Astrocyte (in vitro differentiated cells and primary cell): ENCODE measurements around the gene PSEN2. TPM values are rescaled to one million over a fixed set of nuclear protein-coding genes. Genes with fewer than 3 reads are reported as not detected.
A peak's percentile ranks its signal among the peaks of the same experiment; 100 is the strongest.

Experiments used
- DNase-seq: peaks from one replicate; pipeline ENCODE4 v3.0.0-alpha.2; 2010; ENCODE audit warnings: low read depth
- FAIRE-seq: peaks from 2 replicates; lab custom pipeline; 2011; peaks lifted over from hg19 to GRCh38; lab: Jason Lieb, UNC
- H2AFZ ChIP-seq: 2 replicates; pipeline ENCODE4 v1.6.0; 2012; ENCODE audit warnings: low read depth, low read length, inconsistent platforms
- H3K27ac ChIP-seq: 2 replicates; pipeline ENCODE4 v1.5.1; 2011; ENCODE audit warnings: low read depth, low read length, inconsistent platforms
- H3K27me3 ChIP-seq: 2 replicates; pipeline ENCODE4 v1.6.0; 2011; ENCODE audit warnings: low read length, inconsistent platforms; ENCODE audit not compliant: insufficient read depth
- H3K36me3 ChIP-seq: 2 replicates; pipeline ENCODE4 v1.5.1; 2011; ENCODE audit warnings: low read length, inconsistent platforms; ENCODE audit not compliant: insufficient read depth
- H3K4me1 ChIP-seq: 2 replicates; pipeline ENCODE4 v1.5.1; 2011; ENCODE audit warnings: low read length, inconsistent platforms; ENCODE audit not compliant: insufficient read depth
- H3K4me2 ChIP-seq: 2 replicates; pipeline ENCODE4 v1.6.0; 2012; ENCODE audit warnings: low read length, inconsistent platforms
- H3K4me3 ChIP-seq: 2 replicates; pipeline ENCODE4 v1.5.1; 2011; ENCODE audit warnings: low read depth, mild to moderate bottlenecking, low read length, inconsistent platforms; ENCODE audit not compliant: insufficient read depth
- H3K79me2 ChIP-seq: 2 replicates; pipeline ENCODE4 v1.6.0; 2012; ENCODE audit warnings: mild to moderate bottlenecking, low read length, inconsistent platforms; ENCODE audit not compliant: insufficient read depth
- H3K9ac ChIP-seq: 2 replicates; pipeline ENCODE4 v1.6.0; 2012; ENCODE audit warnings: mild to moderate bottlenecking, low read length, inconsistent platforms
- H3K9me3 ChIP-seq: 2 replicates; pipeline ENCODE4 v1.5.1; 2012; ENCODE audit warnings: low read depth, mild to moderate bottlenecking, low read length, inconsistent platforms; ENCODE audit not compliant: insufficient read depth
- H4K20me1 ChIP-seq: 2 replicates; pipeline ENCODE4 v1.6.0; 2012; ENCODE audit warnings: low read length, inconsistent platforms; ENCODE audit not compliant: insufficient read depth
- H3K27ac Mint-ChIP-seq: one replicate; pipeline ENCODE4 v1.8.0; 2021; ENCODE audit warnings: mild to moderate bottlenecking, mixed read lengths; ENCODE audit not compliant: unreplicated experiment
- H3K27me3 Mint-ChIP-seq: one replicate; pipeline ENCODE4 v1.8.0; 2021; ENCODE audit warnings: low read depth, mixed read lengths; ENCODE audit not compliant: unreplicated experiment
- H3K36me3 Mint-ChIP-seq: one replicate; pipeline ENCODE4 v1.8.0; 2021; ENCODE audit warnings: low read depth, mixed read lengths; ENCODE audit not compliant: unreplicated experiment
- H3K4me1 Mint-ChIP-seq: one replicate; pipeline ENCODE4 v1.8.0; 2021; ENCODE audit warnings: low read depth, mixed read lengths; ENCODE audit not compliant: unreplicated experiment
- H3K4me3 Mint-ChIP-seq: one replicate; pipeline ENCODE4 v1.8.0; 2021; ENCODE audit warnings: mild to moderate bottlenecking, moderate library complexity, mixed read lengths; ENCODE audit not compliant: unreplicated experiment
- H3K9me3 Mint-ChIP-seq: one replicate; pipeline ENCODE4 v1.8.0; 2021; ENCODE audit warnings: mild to moderate bottlenecking, mixed read lengths; ENCODE audit not compliant: unreplicated experiment
- EZH2 ChIP-seq: IDR thresholded peaks from 2 replicates; pipeline ENCODE4 v1.6.1; 2012; ENCODE audit warnings: mild to moderate bottlenecking, low read length, inconsistent platforms; ENCODE audit not compliant: insufficient read depth
- total RNA-seq: library from RNA; stranded (reverse); gene quantifications from 2 replicates; pipeline ENCODE4 v1.2.1, GENCODE V29; 2021
- TF ChIP-seq, protein P1 (sequence below): IDR thresholded peaks from 2 replicates; pipeline ENCODE4 v1.5.1; 2011; ENCODE audit warnings: low read depth, mild to moderate bottlenecking, inconsistent platforms, low read length, moderate library complexity; ENCODE audit not compliant: insufficient read depth

Gene PSEN2
- total RNA-seq, 1 donor from 2014 or later, result 12.4 TPM

GRCh38 chr1:226903819-226904716 is 33.7 kb downstream of the PSEN2 start:
- H4K20me1 ChIP-seq, result no peaks in the 10 kb centered on the region
- TF ChIP-seq, protein P1, sequence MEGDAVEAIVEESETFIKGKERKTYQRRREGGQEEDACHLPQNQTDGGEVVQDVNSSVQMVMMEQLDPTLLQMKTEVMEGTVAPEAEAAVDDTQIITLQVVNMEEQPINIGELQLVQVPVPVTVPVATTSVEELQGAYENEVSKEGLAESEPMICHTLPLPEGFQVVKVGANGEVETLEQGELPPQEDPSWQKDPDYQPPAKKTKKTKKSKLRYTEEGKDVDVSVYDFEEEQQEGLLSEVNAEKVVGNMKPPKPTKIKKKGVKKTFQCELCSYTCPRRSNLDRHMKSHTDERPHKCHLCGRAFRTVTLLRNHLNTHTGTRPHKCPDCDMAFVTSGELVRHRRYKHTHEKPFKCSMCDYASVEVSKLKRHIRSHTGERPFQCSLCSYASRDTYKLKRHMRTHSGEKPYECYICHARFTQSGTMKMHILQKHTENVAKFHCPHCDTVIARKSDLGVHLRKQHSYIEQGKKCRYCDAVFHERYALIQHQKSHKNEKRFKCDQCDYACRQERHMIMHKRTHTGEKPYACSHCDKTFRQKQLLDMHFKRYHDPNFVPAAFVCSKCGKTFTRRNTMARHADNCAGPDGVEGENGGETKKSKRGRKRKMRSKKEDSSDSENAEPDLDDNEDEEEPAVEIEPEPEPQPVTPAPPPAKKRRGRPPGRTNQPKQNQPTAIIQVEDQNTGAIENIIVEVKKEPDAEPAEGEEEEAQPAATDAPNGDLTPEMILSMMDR, result no peak
- TF ChIP-seq EZH2, result no peak
- no peak overlapping the region for H3K4me3 ChIP-seq
- Mint-ChIP-seq H3K9me3 (no peaks in the 10 kb centered on the region), H3K4me1 (peaks cover 7% of the 10 kb centered on the region), H3K36me3 (peaks cover 9% of the 10 kb centered on the region), H3K4me3 (no peak overlapping the region), H3K27me3 (no peaks in the 10 kb centered on the region), H3K27ac (no peak overlapping the region)
- no peaks in the 10 kb centered on the region for H3K27me3 ChIP-seq
- no peaks in the 10 kb centered on the region for H3K4me1 ChIP-seq
- no peak overlapping the region for H3K9ac ChIP-seq
- no peak overlapping the region for H2AFZ ChIP-seq
- DNase-seq (peak; percentile 55), FAIRE-seq (no peak)
- no peaks in the 10 kb centered on the region for H3K79me2 ChIP-seq
- H3K9me3 ChIP-seq, result no peaks in the 10 kb centered on the region
- no peak overlapping the region for H3K27ac ChIP-seq
- H3K4me2 ChIP-seq, result no peak overlapping the region
- H3K36me3 ChIP-seq, result no peaks in the 10 kb centered on the region

DNA sequence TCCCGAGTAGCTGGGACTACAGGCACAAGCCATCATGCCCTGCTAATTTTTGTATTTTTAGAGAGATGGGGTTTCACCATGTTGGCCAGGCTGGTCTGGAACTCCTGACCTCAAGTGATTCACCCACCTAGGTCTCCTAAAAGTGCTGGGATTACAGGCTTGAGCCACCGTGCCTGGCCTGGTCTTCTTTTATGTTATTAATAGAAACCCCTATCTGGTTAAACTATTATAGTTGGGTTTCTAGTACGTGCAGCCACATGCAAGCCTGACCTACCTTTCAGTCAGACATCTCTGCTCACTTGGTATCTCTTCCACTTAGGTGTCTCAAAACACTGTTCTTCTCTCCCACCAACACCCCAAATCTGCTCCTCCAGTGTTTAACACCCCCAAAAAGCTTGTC is 34.4 kb downstream of the PSEN2 start:
- H2AFZ ChIP-seq, result no peak overlapping the region
- no peaks in the 10 kb centered on the region for H3K9me3 ChIP-seq
- no peak overlapping the region for H3K9ac ChIP-seq
- DNase-seq (no peak), FAIRE-seq (no peak)
- H3K4me2 ChIP-seq, result no peak overlapping the region
- no peak overlapping the region for H3K4me3 Mint-ChIP-seq
- H3K27ac ChIP-seq, result no peak overlapping the region
- H3K4me1 Mint-ChIP-seq, result peaks cover 7% of the 10 kb centered on the region
- no peak overlapping the region for H3K27ac Mint-ChIP-seq
- no peaks in the 10 kb centered on the region for H3K4me1 ChIP-seq
- no peaks in the 10 kb centered on the region for H4K20me1 ChIP-seq
- H3K4me3 ChIP-seq, result no peak overlapping the region
- no peaks in the 10 kb centered on the region for H3K36me3 ChIP-seq
- no peaks in the 10 kb centered on the region for H3K27me3 ChIP-seq
- H3K9me3 Mint-ChIP-seq, result no peaks in the 10 kb centered on the region
- TF ChIP-seq, protein P1, result no peak
- TF ChIP-seq EZH2, result no peak
- no peaks in the 10 kb centered on the region for H3K27me3 Mint-ChIP-seq
- H3K79me2 ChIP-seq, result no peaks in the 10 kb centered on the region
- H3K36me3 Mint-ChIP-seq, result peaks cover 9% of the 10 kb centered on the region

- H3K27ac ChIP-seq, result no peak overlapping the region
- peaks cover 4% of the 10 kb centered on the region for H3K4me1 Mint-ChIP-seq
- H4K20me1 ChIP-seq, result no peaks in the 10 kb centered on the region
- H3K9ac ChIP-seq, result no peak overlapping the region
- DNase-seq (no peak), FAIRE-seq (no peak)
- TF ChIP-seq, protein P1, result no peak
- TF ChIP-seq EZH2, result no peak
- no peak overlapping the region for H3K4me2 ChIP-seq
- no peaks in the 10 kb centered on the region for H3K9me3 ChIP-seq
- no peaks in the 10 kb centered on the region for H3K27me3 ChIP-seq
- H3K36me3 ChIP-seq, result no peaks in the 10 kb centered on the region
- no peak overlapping the region for H3K4me3 ChIP-seq
- no peaks in the 10 kb centered on the region for H3K9me3 Mint-ChIP-seq
- no peak overlapping the region for H2AFZ ChIP-seq
- no peaks in the 10 kb centered on the region for H3K79me2 ChIP-seq
- no peaks in the 10 kb centered on the region for H3K27me3 Mint-ChIP-seq
- H3K4me3 Mint-ChIP-seq, result no peak overlapping the region
- peaks cover 7% of the 10 kb centered on the region for H3K36me3 Mint-ChIP-seq
- no peaks in the 10 kb centered on the region for H3K4me1 ChIP-seq
- H3K27ac Mint-ChIP-seq, result no peak overlapping the region
Observed at GRCh38 chr1:226908419-226908818, 38.0 kb downstream of the PSEN2 start.
